Subcutaneous abdominal adipose tissue (tissue), 5 donors: ENCODE results near the gene IGFBPL1.

Experiments
- H3K27ac ChIP-seq: one replicate; pipeline ENCODE4 v1.7.0; 2013; ENCODE audit warnings: low read depth, mild to moderate bottlenecking, inconsistent platforms, low read length, moderate library complexity
- H3K27me3 ChIP-seq, 5 donors: one replicate each; pipeline ENCODE4 v1.7.0; 2013; ENCODE audit warnings: low read length in 5 of 5, inconsistent platforms in 1 of 5; ENCODE audit not compliant: control insufficient read depth in 5 of 5, insufficient read depth in 4 of 5
- H3K36me3 ChIP-seq, 5 donors: one replicate each; pipeline ENCODE4 v1.7.0; 2013; ENCODE audit warnings: low read length in 5 of 5; ENCODE audit not compliant: control insufficient read depth in 5 of 5, insufficient read depth in 5 of 5
- H3K4me1 ChIP-seq, 5 donors: one replicate each; pipeline ENCODE4 v1.7.0; 2013; ENCODE audit warnings: low read length in 5 of 5, mild to moderate bottlenecking in 3 of 5, moderate library complexity in 1 of 5; ENCODE audit not compliant: control insufficient read depth in 5 of 5, insufficient read depth in 5 of 5
- H3K4me3 ChIP-seq, 5 donors: one replicate each; pipeline ENCODE4 v1.7.0; 2013; ENCODE audit warnings: low read length in 5 of 5, low read depth in 1 of 5
- H3K9ac ChIP-seq, 5 donors: one replicate each; pipeline ENCODE4 v1.7.0; 2013; ENCODE audit warnings: low read length in 5 of 5, mild to moderate bottlenecking in 4 of 5, moderate library complexity in 3 of 5
- H3K9me3 ChIP-seq, 5 donors: one replicate each; pipeline ENCODE4 v1.7.0; 2013; ENCODE audit warnings: low read length in 5 of 5; ENCODE audit not compliant: control insufficient read depth in 5 of 5
- donor health status: healthy.
- donor health status: healthy.
- donor health status: healthy.
- donor health status: healthy.
- donor health status: healthy.

IGFBPL1 gene

DNA sequence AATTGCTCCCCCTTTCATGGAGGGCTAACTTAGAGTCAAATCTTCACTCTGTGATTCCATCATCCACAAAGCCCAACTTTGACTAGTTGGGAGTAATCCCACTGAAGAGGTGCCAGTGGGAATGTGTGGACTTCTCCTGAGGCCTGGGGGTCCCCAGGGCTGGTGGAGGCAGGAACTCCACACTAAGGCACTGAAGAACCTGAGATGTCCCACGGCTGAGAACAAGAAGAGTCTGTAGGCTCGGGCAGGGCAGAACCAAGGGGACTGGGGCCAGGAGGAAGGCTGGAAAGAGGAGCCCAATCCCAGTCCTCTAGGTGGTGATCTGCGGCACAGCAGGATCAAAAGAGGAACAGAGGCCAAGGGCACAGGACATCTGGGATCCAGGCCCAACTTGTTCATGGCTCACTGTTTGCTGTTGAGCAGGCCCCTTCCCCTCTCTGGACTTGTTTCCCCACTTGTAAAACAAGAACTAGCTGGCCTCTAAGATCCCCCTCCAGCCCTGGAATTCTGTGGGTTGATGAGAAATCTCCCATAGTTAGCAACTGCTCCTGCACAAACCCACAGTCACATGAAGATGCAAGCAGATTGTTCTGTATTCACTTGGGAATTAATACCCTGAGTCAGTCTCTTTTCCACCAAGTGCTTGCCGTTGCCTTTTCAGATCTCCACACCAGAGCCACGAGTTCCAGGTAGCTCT is 64.4 kb downstream of the IGFBPL1 start:
- H3K9ac ChIP-seq: no peak overlapping the region
- H3K27ac ChIP-seq: no peak overlapping the region
- no peaks in the 10 kb centered on the region for H3K27me3 ChIP-seq
- H3K4me3 ChIP-seq: no peak overlapping the region
- peaks cover 3 to 18% (median 15%) of the 10 kb centered on the region in 5 donors for H3K4me1 ChIP-seq
- no peaks in the 10 kb centered on the region for H3K36me3 ChIP-seq
- H3K9me3 ChIP-seq: no peaks in the 10 kb centered on the region

DNA sequence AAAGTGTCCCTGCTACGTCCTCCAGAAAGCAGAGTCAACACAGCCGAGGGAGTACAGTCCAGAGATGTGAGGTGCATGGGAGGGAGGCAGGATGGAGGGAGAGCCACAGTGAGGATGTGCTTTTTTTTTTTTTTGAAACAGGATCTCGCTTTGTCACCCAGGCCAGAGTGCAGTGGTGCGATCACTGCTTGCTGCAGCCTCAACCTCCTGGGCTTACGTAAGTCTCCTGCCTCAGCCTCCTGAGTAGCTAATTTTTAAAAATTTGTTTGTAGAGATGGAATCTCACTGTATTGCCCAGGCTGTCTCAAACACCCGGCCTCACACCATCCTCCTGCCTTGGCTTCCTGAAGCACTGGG is 65.0 kb downstream of the IGFBPL1 start:
- Histone ChIP-seq H3K27ac (no peak overlapping the region), H3K4me3 (no peak overlapping the region), H3K4me1 (peaks cover 3 to 18% (median 15%) of the 10 kb centered on the region in 5 donors), H3K36me3 (no peaks in the 10 kb centered on the region), H3K27me3 (no peaks in the 10 kb centered on the region), H3K9me3 (no peaks in the 10 kb centered on the region), H3K9ac (no peak overlapping the region)

DNA sequence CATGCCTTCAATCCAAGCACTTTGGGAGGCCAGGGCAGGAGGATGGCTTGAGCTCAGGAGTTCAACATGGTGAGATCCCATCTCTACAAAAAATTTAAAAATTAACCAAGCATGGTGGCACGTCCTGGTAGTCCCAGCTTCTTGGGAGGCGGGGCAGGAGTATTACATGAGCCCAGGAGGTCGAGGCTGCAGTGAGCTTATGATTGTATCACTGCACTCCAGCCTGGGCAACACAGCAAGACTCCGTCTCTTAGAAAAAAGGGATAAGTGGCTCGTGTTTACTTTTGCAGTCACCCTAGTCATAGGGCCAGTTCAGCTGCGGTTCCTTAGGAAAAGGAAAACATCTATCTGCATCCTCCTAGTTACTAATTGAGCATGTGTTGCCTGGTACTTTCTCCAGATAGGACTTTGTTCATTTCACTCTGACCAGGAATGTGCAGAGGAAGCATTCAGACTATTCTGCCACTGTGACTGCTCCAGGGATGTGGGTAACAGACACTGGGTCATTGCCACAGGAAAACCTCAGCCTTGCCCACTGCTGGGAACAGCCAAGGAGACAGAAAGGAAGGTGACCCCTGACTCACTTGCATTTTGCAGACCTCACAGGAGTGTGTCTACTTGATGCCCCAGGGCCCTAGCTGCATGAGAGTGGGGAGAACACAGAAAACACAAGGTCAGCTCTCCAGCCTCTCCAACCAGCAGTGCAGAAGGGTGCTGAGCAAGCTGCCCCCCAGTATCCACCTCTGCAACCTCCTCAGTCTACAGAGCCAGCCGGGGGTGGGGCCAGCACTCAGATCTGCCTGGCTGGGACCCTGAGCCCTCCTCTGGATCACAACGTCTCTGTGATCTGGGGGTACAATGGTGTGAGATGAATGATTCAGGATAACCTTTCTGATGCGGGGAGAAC is 65.6 kb downstream of the IGFBPL1 start:
- Histone ChIP-seq H3K9ac (no peak overlapping the region), H3K27me3 (no peaks in the 10 kb centered on the region), H3K27ac (no peak overlapping the region)

DNA sequence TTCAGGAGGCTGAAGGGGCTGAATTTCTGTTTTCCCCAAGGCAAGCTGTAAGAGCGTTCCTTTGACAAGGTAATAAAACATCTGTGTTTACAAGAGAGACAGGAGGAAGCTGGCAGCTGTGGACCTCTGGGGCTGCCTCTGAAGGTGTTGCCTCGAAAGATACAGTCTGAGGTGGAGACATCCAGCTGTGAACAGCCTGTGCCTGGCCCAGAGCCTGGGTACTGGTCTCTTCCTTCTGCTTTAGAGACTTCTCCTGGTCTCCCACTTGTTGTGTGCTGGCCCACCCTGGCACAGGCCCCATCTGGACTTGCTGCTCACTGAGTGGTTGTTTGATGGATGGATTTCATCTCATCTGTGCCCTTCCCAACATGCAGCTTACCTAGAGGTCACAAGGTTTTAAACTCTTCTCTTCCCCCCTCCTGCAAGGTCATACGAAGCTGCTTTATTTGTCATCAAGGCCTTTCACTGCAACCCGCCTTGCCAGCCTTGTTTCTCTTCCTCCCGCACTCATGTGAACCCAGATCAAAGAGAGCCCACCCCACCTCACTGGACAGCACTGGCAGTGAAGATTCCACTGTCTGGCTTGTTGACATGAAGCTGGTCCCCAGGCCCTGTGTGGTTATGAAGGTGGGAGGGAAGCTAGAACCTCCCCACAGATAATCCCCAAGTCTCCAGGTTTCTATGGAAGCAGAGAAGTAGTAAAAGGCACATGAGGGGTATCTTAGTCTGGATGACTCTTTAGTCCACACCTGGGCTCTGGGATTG is 66.7 kb downstream of the IGFBPL1 start:
- no peak overlapping the region for H3K9ac ChIP-seq
- peaks cover 0 to 11% (median 8%) of the 10 kb centered on the region in 5 donors for H3K4me1 ChIP-seq
- H3K27ac ChIP-seq: no peak overlapping the region
- H3K27me3 ChIP-seq: no peaks in the 10 kb centered on the region
- H3K9me3 ChIP-seq: no peaks in the 10 kb centered on the region
- no peaks in the 10 kb centered on the region for H3K36me3 ChIP-seq
- no peak overlapping the region for H3K4me3 ChIP-seq

More for the DNA sequence above, 65.6 kb downstream of the IGFBPL1 start:
- peaks cover 3 to 18% (median 14%) of the 10 kb centered on the region in 5 donors for H3K4me1 ChIP-seq
- no peaks in the 10 kb centered on the region for H3K36me3 ChIP-seq
- H3K9me3 ChIP-seq: no peaks in the 10 kb centered on the region
- H3K4me3 ChIP-seq: no peak overlapping the region

DNA sequence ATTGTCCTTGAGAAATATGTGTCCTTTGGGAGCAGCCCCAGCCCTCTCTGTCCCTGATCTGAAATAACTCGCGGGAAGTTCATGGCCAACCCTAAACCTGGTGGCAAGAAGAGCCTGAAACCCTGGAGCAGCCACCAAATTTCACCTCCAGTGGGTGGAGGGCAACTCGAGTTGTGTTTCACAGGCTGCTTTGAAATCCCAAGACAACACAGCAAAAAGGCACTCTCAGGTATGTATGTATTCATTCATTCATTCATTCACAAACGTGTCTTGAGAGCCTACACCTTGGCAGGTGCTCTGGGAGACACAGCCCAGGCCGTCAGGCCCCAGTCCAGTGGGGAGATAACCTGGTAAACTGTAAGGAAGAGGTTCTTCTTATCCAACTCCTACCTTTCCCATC is 67.4 kb downstream of the IGFBPL1 start:
- no peak overlapping the region for H3K4me3 ChIP-seq
- no peaks in the 10 kb centered on the region for H3K9me3 ChIP-seq
- no peak overlapping the region for H3K27ac ChIP-seq

More for the DNA sequence above, 67.4 kb downstream of the IGFBPL1 start:
- Histone ChIP-seq H3K9ac (no peak overlapping the region), H3K36me3 (no peaks in the 10 kb centered on the region), H3K4me1 (peaks cover 0 to 11% (median 8%) of the 10 kb centered on the region in 5 donors), H3K27me3 (no peaks in the 10 kb centered on the region)
